GM19193 (cell line): ENCODE results near the gene N4BP2.

Source experiments
- POLR2A ChIP-seq: IDR thresholded peaks from 4 replicates; pipeline ENCODE4 v1.6.1; 2011; ENCODE audit not compliant: insufficient read depth, insufficient read length; ENCODE audit errors: extremely low read depth

N4BP2 gene

DNA sequence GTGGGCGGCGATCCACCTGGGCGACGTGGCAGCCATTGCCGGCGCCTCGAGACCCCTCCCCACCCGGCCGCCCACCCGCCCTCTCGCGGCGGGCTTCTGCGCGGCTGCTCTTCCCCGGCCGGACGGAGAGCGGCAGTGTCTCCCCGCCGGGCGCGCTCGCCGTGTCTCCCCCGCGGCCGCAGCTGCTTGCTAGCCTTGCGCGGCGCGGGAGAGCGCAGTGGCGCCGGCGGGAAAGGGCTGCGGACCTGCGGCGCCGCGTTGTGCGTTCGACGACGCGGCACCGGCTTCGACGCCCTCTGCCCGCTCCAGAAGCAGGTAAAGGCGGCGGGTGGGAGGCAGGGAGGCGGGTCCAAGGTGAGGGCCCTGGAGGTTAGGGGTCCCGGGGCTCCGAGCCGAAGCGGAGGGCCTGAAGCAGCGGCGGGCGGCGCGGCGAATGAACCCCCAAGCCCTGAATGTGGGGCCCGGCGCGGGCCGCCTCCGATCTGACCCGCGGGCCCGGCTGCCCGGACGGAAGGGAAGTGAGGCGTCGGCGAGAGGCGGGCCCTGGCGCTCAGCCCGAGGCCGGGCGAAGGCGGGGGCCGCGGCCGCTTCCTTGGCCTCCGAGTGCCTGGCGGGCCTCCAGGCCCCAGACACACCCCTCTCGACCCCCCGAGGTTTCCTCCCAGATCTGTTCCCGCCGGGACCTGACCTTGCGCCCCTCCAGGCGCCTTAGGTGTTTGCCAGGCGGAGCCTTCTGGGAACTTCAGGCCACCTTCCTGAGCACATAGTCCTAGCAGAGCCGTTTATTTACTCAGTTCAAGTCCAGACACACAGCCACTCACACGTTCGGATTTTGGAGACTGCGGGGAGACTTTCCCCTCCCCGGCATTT, at the start of gene N4BP2:
N4BP2 (plus strand) TSS at position 135 of the 870 bp plus-strand sequence. CDS start 40,491 bp downstream, outside the sequence.
- TF ChIP-seq POLR2A: peak; percentile 43

DNA sequence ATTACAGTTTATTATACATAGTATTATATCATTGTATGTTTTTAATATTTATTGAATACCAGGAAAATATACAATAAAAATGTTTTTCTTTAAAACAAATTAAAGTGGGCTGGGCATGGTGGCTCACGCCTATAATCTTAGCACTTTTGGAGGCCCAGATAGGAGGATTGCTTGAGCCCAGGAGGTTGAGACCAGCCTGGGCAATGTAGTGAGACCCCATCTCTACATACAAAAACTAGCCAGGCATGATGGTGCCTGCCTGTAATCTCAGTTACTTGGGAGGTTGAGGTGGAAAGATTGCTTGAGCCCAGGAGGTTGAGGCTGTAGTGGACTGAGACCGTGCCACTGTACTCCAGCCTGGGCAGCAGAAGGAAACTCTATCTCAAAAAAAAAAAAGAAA, 40.6 kb upstream of the N4BP2 start:
- TF ChIP-seq POLR2A: no peak

DNA sequence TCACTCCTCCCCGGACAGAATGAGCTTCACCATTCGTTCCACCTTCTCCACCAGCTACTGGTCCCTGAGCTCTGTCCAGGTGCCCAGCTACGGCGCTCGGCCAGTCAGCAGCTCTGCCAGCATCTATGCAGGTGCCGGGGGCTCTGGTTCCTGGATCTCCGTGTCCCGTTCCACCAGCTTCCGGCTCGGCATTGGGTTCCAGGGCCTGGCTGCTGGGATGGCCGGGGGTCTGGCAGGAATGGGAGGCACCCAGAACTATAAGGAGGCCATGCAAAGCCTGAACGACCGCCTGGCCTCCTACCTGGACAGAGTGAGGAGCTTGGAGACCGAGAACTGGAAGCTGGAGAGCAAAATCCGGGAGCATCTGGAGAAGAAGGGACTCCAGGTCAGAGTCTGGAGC, 36.4 kb upstream of the N4BP2 start:
- no peak for TF ChIP-seq POLR2A

DNA sequence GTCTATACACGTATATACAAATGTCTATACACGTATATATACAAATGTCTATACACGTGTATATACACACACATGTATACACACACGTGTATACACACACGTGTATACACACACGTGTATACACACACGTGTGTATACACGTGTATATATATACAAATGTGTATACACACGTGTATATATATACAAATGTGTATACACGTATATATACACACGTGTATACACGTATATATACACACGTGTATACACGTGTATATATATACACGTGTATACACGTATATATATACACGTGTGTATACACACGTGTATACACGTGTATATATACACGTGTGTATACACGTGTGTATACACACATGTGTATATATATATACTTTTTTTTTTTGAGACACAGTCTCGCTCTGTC, 23.9 kb upstream of the N4BP2 start:
- no peak for TF ChIP-seq POLR2A

DNA sequence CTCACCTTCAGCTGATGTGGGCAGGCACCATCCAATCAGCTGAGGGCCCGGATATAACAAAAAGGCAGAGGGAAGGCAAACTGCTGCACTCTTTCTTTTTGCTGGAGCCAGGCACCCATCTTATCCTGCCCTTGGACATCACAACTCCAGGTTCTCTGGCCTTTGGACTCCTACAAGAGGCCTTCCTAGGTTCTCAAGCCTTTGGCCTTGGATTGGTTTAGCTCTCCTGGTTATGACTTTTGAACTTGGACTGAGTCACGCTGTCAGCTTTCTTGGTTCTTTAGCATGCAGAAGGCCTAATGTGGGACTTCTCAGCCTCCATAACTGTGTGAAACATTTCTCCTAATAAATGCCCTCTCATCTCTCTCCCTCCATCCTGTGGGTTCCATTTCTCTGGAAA, 23.0 kb upstream of the N4BP2 start:
- no peak for TF ChIP-seq POLR2A

DNA sequence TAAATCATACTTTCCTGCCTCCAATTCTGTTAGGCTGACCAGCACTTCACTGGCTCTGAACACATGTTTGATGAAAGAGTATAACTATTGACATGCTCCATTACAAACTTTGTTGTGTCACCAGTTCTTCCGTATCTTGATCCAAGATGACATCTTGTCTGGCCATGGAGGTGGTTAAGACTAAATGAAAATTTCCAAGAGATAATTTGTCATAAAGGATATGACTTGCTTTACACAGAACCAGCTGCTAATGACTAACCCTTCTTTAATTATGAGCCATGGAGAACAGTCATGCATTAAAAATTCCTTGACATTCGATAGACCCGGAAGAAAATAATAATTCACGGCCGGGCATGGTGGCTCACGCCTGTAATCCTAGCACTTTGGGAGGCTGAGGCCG, 17.7 kb upstream of the N4BP2 start:
- no peak for TF ChIP-seq POLR2A

DNA sequence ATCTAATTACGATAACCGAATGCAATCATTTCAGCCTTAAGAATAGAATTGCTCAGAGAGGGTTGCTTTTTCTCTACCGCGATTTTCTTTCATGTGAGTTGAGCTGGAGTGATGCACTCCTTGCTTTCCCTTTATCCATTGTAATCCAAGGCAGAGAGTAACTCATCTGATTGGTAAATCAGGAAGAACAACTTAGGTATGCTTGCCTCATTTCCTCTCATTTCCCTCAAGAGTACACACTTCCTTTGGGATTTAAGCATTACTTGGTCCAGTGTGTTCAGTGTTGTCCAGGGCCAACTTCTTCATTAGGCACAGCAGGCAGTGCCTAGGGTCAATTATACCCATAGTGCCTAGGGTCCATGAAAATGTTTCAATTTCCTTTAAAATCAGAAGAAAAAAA, 15.7 kb upstream of the N4BP2 start:
- no peak for TF ChIP-seq POLR2A

DNA sequence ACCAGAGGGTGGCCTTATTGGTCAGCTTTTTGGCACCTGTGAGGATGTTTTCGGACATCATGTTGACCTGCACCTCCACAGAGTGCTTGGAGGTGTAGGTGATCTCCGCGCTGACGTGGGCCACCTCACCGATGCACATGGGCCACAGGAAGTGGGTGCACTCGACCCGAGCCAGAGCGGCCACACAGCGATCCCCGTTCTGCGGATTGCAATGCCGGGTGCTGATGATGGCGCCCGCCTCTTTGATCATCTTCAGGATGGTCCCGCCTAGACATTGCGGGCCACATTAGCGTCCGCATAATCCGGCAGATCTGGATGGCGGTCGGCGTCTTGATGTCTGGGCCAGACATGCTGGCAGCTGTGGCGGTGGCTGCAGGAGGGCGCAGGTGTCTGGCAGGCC, 12.9 kb upstream of the N4BP2 start:
- TF ChIP-seq POLR2A: no peak

DNA sequence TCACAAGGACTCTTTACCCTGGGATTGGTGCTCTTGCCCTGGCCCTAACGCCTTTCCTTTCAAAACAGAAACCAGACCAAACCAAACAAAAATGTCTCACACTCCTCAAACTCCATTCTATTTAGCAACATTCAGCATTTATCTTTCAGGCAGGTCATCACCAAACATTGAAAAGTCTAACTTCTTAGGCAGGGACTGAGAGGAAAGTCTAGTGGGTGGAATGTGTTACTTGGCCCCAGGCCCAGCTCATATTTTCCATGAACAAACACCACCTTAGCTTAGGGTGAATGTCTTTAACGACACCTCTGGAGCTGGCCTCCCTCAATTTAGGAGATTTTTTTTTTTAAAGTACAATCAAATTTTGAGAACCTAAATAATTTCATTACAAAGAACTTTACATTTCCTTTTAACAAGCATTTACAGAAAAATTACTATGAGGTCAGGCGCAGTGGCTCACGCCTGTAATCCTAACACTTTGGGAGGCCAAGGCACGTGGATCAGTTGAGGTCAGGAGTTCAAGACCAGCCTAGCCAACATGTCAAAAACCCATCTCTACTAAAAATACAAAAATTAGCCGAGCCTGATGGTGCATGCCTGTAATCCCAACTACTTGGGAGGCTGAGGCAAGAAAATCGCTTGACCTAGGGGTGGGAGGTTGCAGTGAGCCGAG, 10.2 kb upstream of the N4BP2 start:
- TF ChIP-seq POLR2A: no peak

DNA sequence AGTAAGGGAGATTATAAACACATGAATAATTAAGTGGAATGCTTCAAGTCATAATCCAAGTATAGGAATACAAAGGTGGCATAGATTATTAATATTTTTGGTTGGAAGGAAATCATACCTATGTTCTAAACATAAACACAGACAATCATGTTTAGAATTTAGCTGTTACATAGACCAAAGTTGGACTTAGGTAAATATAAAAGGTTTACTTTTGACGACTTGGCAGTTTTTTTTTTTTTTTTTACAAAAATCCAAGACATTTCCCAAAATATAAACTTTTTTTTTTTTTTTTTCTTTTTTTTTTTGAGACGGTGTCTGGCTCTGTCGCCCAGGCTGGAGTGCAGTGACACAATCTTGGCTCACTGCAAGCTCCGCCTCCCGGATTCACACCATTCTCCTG, 3.5 kb upstream of the N4BP2 start:
- no peak for TF ChIP-seq POLR2A

DNA sequence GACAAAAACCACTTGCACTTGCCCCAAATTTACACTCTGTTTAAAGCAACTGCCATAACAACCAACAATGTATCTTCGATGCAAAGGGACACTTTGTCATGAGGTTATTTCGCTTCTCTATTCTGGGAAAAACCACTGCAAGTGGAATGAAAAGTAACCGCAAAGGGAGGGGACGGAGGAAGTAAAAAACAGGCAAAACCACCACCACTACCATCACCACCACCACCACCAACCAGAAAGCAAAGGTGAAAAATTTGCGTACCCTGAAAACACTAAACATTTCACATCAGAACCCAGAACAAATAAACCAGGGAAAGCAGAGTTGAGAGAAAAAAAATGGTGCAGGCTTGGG, 1.2 kb upstream of the N4BP2 start:
- TF ChIP-seq POLR2A: no peak

DNA sequence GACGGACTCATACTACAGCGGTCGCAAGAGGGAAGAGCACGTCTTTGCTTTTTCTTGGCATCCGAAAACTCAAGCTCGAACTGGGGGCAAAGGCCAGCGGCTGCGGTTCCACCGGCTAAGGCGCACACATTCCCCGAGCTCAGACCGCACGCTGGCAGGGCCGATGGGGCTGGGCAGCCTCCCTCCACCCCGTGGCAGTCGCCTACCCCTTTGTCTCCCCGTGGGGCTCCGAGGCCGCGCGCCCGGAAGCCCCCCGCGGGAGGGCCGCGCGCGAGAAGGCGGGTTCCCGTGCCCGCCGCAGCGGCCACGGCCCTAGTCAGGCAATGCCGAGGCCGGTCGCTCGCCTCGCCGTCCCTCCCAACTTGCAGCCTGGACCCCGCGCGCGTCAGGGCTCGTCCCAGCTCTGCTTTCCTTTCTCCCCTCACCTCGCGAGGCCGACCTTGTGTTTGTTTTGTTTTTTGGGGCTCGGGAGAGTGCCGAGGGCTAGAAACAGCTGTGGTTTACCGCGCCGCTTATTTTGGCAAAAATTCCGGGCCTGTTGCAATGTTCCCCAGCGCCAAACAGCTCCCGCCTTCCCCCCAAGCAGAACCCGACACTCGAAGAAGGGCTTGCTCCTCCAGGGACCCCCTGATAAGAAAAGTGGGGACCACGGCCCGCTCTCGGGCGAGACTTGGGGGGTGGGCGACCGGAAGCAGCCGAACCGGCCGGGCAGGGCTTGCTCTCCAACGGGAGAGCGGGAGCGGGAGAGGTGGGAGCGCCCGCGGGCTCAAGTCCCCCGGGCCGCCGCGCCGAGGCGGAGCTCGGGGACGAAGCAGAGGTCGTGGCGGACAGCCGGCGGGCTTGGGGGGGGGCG, 561 bp upstream of the N4BP2 start:
- TF ChIP-seq POLR2A: peak; percentile 67

DNA sequence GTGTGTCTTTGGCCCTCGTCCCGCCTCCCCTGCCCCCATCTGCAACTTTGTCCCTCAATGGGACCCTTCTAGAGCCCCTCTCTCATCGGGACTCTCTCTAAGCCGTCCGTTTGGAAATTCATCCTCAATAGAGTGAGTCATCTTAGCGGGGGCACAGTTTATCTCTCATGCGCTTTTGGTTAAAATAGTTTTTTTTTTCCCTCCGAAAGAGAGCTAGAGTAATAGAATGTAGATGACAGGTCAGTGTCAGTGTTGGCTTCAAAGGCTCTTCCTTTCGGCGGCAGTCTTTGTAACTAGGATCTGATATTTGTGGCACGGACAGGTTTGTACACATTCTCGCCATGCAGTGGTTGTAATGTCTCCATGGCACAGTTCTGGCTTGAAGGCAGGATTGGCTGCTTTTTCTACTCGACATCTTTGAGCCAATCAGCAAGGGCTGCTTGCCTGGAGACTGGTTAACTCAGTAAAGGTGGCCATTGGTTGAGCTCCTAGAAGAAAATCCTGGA, 989 bp downstream of the N4BP2 start:
- no peak for TF ChIP-seq POLR2A

DNA sequence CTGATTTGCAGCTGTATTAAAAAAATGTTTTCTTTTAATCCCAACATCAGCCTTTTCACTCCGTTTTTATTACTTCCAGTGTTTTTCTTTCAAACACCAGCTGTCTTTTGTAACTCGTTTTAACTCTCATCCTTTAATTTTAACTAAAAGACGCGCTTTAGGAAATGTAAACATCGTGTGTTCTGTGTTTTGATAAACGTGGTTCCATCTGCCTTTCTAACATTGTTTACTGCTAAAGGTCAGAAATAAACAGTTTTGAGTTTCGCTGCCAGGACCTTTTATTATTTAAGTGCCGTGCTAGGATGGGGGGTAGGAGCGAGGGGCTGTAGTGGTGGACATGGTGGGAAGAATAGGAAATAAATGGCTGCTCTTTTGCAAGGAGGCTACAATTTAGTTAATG, 1.5 kb downstream of the N4BP2 start:
- no peak for TF ChIP-seq POLR2A

DNA sequence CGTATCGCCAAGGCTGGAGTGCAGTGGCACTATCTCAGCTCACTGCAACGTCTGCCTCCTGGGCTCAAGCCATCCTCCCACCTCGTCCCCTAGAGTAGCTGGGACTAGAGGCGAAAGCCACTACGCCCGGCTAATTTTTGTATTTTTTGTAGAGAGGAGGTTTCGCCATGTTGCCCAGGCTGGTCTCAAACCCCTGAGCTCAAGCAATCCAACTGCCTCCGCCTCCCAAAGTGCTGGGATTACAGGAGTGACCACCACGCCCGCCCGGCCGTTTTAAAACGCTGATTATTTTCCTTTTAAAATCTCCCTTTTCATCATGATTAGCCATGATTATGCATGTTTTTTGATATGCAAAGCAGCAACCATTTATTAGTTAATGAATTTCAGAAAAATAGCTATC, 2.2 kb downstream of the N4BP2 start:
- TF ChIP-seq POLR2A: no peak

DNA sequence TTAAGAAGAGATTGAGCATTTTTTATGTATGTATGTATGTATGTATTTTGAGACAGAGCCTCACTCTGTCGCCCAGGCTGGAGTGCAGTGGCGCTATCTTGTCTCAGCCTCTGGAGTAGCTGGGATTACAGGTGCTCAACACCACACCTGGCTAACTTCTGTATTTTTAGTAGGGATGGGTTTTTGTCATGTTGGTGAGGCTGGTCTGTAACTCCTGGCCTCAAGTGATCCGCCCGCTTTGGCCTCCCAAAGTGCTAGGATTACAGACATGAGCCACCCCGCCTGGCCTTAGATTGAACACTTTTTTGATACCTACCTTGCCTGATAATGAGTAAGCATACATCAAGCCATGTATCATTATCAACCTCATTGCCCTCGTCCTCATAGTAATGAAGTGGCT, 2.7 kb downstream of the N4BP2 start:
- TF ChIP-seq POLR2A: no peak

DNA sequence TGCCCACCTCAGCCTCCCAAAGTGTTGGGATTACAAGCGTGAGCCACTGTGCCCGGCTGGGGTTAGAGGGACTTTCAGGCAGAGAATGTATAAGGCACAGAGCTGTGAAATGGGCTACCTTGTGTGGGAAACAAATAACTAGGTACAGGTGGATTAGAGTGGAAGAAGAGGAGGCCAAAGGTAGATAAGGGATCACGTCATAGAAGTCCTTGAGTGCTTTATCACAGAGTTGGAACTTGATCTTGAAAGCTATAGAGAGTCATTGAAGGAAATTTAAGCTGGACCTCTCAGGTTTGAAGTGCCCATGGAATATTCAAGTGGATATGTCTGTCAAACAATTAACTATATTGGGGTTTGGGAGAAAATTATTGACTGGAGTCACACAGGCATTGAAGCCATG, 8.4 kb downstream of the N4BP2 start:
- no peak for TF ChIP-seq POLR2A
